Measurements from ENCODE around the gene CEACAM3. TPM values are rescaled to one million over a fixed set of nuclear protein-coding genes. Genes with fewer than 3 reads are reported as not detected.
A peak's percentile ranks its signal among the peaks of the same experiment; 100 is the strongest.

Gene CEACAM3
- total and polyA plus RNA-seq, 2 of the 8 experiments (the other 6 are each of a cell fraction or from before 2014, with no cell fraction given), result not detected

GRCh38 chr19:41859618-41860418, 63.4 kb downstream of the CEACAM3 start, which contains the start of gene RPS19 (continued):
- TF ChIP-seq ASH2L (IDR thresholded peaks at IDR 0.05; ENCODE audit: low read length), result peak; percentile 88
- TF ChIP-seq ZNF274 (IDR thresholded peaks at IDR 0.05; ENCODE audit: borderline replicate concordance, extremely low read depth, low read length), result no peak
- TF ChIP-seq GABPA (IDR thresholded peaks at IDR 0.05; ENCODE audit: borderline replicate concordance, insufficient read depth, low read length), result peak; percentile 77; the same call in 1 of the 2 replicates
- TF ChIP-seq BCL11A (IDR thresholded peaks at IDR 0.05; ENCODE audit: low read depth in 2 of 2, low read length in 2 of 2), result no peak
- no peak; the same call in 1 of the 2 replicates for TF ChIP-seq SIX5 (IDR thresholded peaks at IDR 0.05; ENCODE audit: low read depth, low read length)
- no peak for TF ChIP-seq HDAC6 (IDR thresholded peaks at IDR 0.05; ENCODE audit: low read depth, low read length)
- TF ChIP-seq E2F6 (IDR thresholded peaks at IDR 0.05), result no peak
- peak; percentile 85 for TF ChIP-seq PHF8 (conservative IDR thresholded peaks at IDR 0.05; ENCODE audit: low read depth, low read length)
- TF ChIP-seq CEBPB (IDR thresholded peaks at IDR 0.05; ENCODE audit: low read depth, low read length), result peak; percentile 59
- TF ChIP-seq RBBP5 (IDR thresholded peaks at IDR 0.05; ENCODE audit: borderline replicate concordance, low read depth, low read length), result no peak
- TF ChIP-seq CHD2 (IDR thresholded peaks at IDR 0.05; ENCODE audit: low read length), result peak; percentile 100
- TF ChIP-seq CTBP2 (IDR thresholded peaks at IDR 0.05; ENCODE audit: borderline replicate concordance, insufficient read depth, insufficient read length, low read length), result peak; percentile 78
- peak; percentile 93; the same call in 1 of the 2 replicates for TF ChIP-seq ATF2 (IDR thresholded peaks at IDR 0.05; ENCODE audit: low read length)
- TF ChIP-seq POLR2AphosphoS5 (IDR thresholded peaks at IDR 0.05; ENCODE audit: low read depth, low read length), result peak; percentile 96
- peak; percentile 99 for TF ChIP-seq KDM4A (IDR thresholded peaks at IDR 0.05; ENCODE audit: low read depth, low read length, severe bottlenecking)
- TF ChIP-seq RXRA (IDR thresholded peaks at IDR 0.05; ENCODE audit: insufficient read depth, low read depth, low read length), result no peak
- TF ChIP-seq NANOG (IDR thresholded peaks at IDR 0.05; ENCODE audit: insufficient read depth, low read depth, low read length, poor library complexity, severe bottlenecking), result no peak
- peak; percentile 99 for TF ChIP-seq TAF7 (optimal IDR thresholded peaks at IDR 0.05; ENCODE audit: borderline replicate concordance, low read depth, low read length)
- no peak; the same call in 1 of the 2 replicates for TF ChIP-seq NRF1 (IDR thresholded peaks at IDR 0.05; ENCODE audit: low read depth, low read length)
- no peak for TF ChIP-seq ATF3 (IDR thresholded peaks at IDR 0.05; ENCODE audit: insufficient read depth, low read depth, low read length)
- TF ChIP-seq JUND (IDR thresholded peaks at IDR 0.05; ENCODE audit: low read length), result no peak

All from H1 (cell line).